ENCODE measurements around the gene NOSIP.

The NOSIP gene

GRCh38 chr19:49567861-49568441 is 12.4 kb downstream of the NOSIP start:
- H3K4me3 ChIP-seq (ENCODE audit: low read depth, low read length) = no peak overlapping the region
- TF ChIP-seq CTCF (IDR thresholded peaks at IDR 0.05; ENCODE audit: low read depth, low read length) = no peak

- no peak for TF ChIP-seq CTCF (IDR thresholded peaks at IDR 0.05; ENCODE audit: low read depth, low read length)
Measured at GRCh38 chr19:49566302-49566701, 14.1 kb downstream of the NOSIP start.

GRCh38 chr19:49565261-49565660 is 15.1 kb downstream of the NOSIP start:
- no peak for TF ChIP-seq CTCF (IDR thresholded peaks at IDR 0.05; ENCODE audit: low read depth, low read length)
- no peak overlapping the region for H3K4me3 ChIP-seq (ENCODE audit: low read depth, low read length)

More at GRCh38 chr19:49566302-49566701, 14.1 kb downstream of the NOSIP start:
- H3K4me3 ChIP-seq (ENCODE audit: low read depth, low read length) = no peak overlapping the region

GRCh38 chr19:49564616-49565045 is 15.7 kb downstream of the NOSIP start:
- TF ChIP-seq CTCF (IDR thresholded peaks at IDR 0.05; ENCODE audit: low read depth, low read length) = no peak
- H3K4me3 ChIP-seq (ENCODE audit: low read depth, low read length) = no peak overlapping the region

- H3K4me3 ChIP-seq (ENCODE audit: low read depth, low read length) = no peak overlapping the region
- TF ChIP-seq CTCF (IDR thresholded peaks at IDR 0.05; ENCODE audit: low read depth, low read length) = no peak
Measured at GRCh38 chr19:49560358-49560900, 19.9 kb downstream of the NOSIP start.

GRCh38 chr19:49559928-49560327 is 20.4 kb downstream of the NOSIP start:
- TF ChIP-seq CTCF (IDR thresholded peaks at IDR 0.05; ENCODE audit: low read depth, low read length) = no peak
- H3K4me3 ChIP-seq (ENCODE audit: low read depth, low read length) = no peak overlapping the region

- H3K4me3 ChIP-seq (ENCODE audit: low read depth, low read length) = no peak overlapping the region
Measured at GRCh38 chr19:49559443-49559842, 20.9 kb downstream of the NOSIP start.

More at GRCh38 chr19:49559443-49559842, 20.9 kb downstream of the NOSIP start:
- TF ChIP-seq CTCF (IDR thresholded peaks at IDR 0.05; ENCODE audit: low read depth, low read length) = no peak
